K562 (cell line): Measurements from ENCODE around the gene RELA. TPM values are rescaled to one million over a fixed set of nuclear protein-coding genes. Genes with fewer than 3 reads are reported as not detected.

ENCODE experiments used
- ATF7 ChIP-seq: fragments of 450-650 bp; IDR thresholded peaks from 2 replicates; pipeline ENCODE4 v1.7.1; 2014; ENCODE audit warnings: mild to moderate bottlenecking, moderate library complexity
- BCL6 ChIP-seq: fragments of 250-450 bp; sonication (Bioruptor Pico); IDR thresholded peaks from 2 replicates; pipeline ENCODE4 v1.4.0; 2020
- E2F3 ChIP-seq: fragments of 250-450 bp; sonication (Bioruptor Pico); IDR thresholded peaks from 2 replicates; pipeline ENCODE4 v1.4.0; 2020; ENCODE audit warnings: mild to moderate bottlenecking
- ELF2 ChIP-seq: fragments of 250-450 bp; sonication (Bioruptor Pico); IDR thresholded peaks from 2 replicates; pipeline ENCODE4 v1.5.0; 2021; ENCODE audit warnings: mild to moderate bottlenecking
- NCOA2 ChIP-seq, 2 experiments: fragments of 450-650 bp; IDR thresholded peaks; 2 replicates each; pipeline ENCODE4 v1.6.1; 2018; ENCODE audit warnings: mild to moderate bottlenecking in 2 of 2, moderate library complexity in 1 of 2; ENCODE audit not compliant: partially characterized antibody in 2 of 2
- PHB ChIP-seq: fragments of 250-450 bp; sonication (Bioruptor Pico); IDR thresholded peaks from 2 replicates; pipeline ENCODE4 v1.5.0; 2021
- POLR2B ChIP-seq: fragments of 450-650 bp; IDR thresholded peaks from 2 replicates; pipeline ENCODE4 v1.6.1; 2018; ENCODE audit warnings: low read depth; ENCODE audit not compliant: partially characterized antibody
- POLR2H ChIP-seq: IDR thresholded peaks from 2 replicates; pipeline ENCODE4 v1.6.1; 2016; ENCODE audit warnings: missing genetic modification characterization, low read depth, mild to moderate bottlenecking, control low read depth, missing compliant biosample characterization, moderate library complexity
- RB1 ChIP-seq: fragments of 450-650 bp; IDR thresholded peaks from 2 replicates; pipeline ENCODE4 v1.6.1; 2017; ENCODE audit warnings: low read depth, mild to moderate bottlenecking
- SETDB1 ChIP-seq: IDR thresholded peaks from one replicate; pipeline ENCODE4 v1.6.1; 2012; ENCODE audit warnings: low read length, control low read depth, inconsistent platforms
- SPI1 ChIP-seq: IDR thresholded peaks from 2 replicates; pipeline ENCODE4 v1.6.1; 2011; ENCODE audit warnings: low read depth, low read length, control low read depth, borderline replicate concordance
- ZNF184 ChIP-seq: sonication (generic); formaldehyde crosslinking; IDR thresholded peaks from 2 replicates; pipeline ENCODE4 v1.5.0; 2020; ENCODE audit warnings: missing genetic modification reagents
- ZNF253 ChIP-seq: fragments of 250-450 bp; sonication (Bioruptor Pico); conservative IDR thresholded peaks from 2 replicates; pipeline ENCODE4 v1.6.1; 2021; ENCODE audit warnings: mild to moderate bottlenecking
- ZNF263 ChIP-seq: sonication (generic); formaldehyde crosslinking; IDR thresholded peaks from 2 replicates; pipeline ENCODE4 v1.8.0; 2022; ENCODE audit warnings: mild to moderate bottlenecking, missing genetic modification reagents, borderline replicate concordance
- ZNF3 ChIP-seq: fragments of 250-450 bp; sonication (Bioruptor Pico); IDR thresholded peaks from 2 replicates; pipeline ENCODE4 v1.5.0; 2021; ENCODE audit warnings: mild to moderate bottlenecking, moderate library complexity
- polyA plus RNA-seq, 8 experiments: library from polyadenylated mRNA; depleted of rRNA in 4 of 8; stranded (reverse) in 5 of 8; unstranded in 3 of 8; fragments of >200 nt; fragmentation: Nextera tagmentation in 2 of 8; fragmentation: Illumina TruSeq in 1 of 8; extraction: Ambion mirVana in 2 of 8; extraction: Trizol in 1 of 8; gene quantifications; 2 replicates each; pipeline versions ENCODE4 v1.2.1 to v1.2.3, GENCODE V29; 2011 to 2014; ENCODE audit warnings: inconsistent platforms in 1 of 8, missing spikeins in 1 of 8
- total RNA-seq, 7 experiments: library from RNA; depleted of rRNA in 6 of 7; stranded (reverse); fragments of >200 nt in 6 of 7; fragmentation: Illumina TruSeq in 2 of 7; extraction: Trizol in 2 of 7; gene quantifications; 2 replicates each; pipeline versions ENCODE4 v1.2.1 to v1.2.3, GENCODE V29; 2011 to 2021; ENCODE audit warnings: low replicate concordance in 1 of 7
- TF ChIP-seq, protein P1 (sequence below), 2 experiments: fragments of 450-650 bp; formaldehyde crosslinking in 1 of 2; IDR thresholded peaks; 2 replicates each; pipeline versions ENCODE4 v1.4.0 to v1.6.1; 2014 to 2020; ENCODE audit warnings: mild to moderate bottlenecking in 2 of 2, borderline replicate concordance in 1 of 2, low read depth in 1 of 2
- TF ChIP-seq, protein P2 (sequence below): fragments of 450-650 bp; formaldehyde crosslinking; IDR thresholded peaks from 2 replicates; pipeline ENCODE4 v1.4.0; 2022; ENCODE audit warnings: missing genetic modification characterization
- TF ChIP-seq, protein P3 (sequence below): sonication (generic); formaldehyde crosslinking; IDR thresholded peaks from 2 replicates; pipeline ENCODE4 v1.8.0; 2023; ENCODE audit warnings: mild to moderate bottlenecking, missing genetic modification reagents

The RELA gene
- total and polyA plus RNA-seq, 9 of the 15 experiments (the other 6 are each of a cell fraction or from before 2014, with no cell fraction given): 6.0 to 67.4 (median 20.6) TPM

DNA sequence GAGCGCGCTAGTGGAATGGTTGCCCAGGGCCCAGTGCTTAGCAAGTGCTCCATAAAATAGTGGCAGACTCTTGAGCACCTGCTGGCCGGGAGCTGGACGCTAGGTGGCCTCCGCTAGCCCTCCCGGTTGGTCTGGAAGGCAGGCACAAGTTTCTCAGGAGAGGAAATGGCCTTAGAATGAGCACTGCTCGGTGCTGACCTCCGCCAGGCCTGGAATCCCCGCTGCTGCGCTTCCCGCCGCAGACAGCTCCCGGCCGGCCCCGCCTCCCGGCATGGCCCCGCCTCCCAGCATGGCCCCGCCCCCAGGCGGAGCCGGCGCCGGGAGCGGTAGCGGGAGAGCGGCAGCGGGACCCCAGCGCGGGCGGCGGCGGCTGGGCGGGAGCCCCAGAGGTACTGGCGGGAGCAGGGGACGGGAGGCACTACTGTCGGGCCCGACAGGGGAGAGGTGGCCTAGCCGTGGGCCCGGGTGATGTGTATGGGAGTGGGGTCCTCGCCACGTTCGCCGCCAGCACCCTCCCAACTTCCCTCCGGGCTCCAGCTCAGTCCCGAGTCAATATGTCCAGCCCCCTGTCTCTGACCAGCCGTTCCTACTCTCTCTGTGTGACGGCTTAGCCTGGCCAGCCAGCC lies 24.8 kb downstream of the RELA start, which contains the start of gene SIPA1 (continued):
- TF ChIP-seq, protein P1, sequence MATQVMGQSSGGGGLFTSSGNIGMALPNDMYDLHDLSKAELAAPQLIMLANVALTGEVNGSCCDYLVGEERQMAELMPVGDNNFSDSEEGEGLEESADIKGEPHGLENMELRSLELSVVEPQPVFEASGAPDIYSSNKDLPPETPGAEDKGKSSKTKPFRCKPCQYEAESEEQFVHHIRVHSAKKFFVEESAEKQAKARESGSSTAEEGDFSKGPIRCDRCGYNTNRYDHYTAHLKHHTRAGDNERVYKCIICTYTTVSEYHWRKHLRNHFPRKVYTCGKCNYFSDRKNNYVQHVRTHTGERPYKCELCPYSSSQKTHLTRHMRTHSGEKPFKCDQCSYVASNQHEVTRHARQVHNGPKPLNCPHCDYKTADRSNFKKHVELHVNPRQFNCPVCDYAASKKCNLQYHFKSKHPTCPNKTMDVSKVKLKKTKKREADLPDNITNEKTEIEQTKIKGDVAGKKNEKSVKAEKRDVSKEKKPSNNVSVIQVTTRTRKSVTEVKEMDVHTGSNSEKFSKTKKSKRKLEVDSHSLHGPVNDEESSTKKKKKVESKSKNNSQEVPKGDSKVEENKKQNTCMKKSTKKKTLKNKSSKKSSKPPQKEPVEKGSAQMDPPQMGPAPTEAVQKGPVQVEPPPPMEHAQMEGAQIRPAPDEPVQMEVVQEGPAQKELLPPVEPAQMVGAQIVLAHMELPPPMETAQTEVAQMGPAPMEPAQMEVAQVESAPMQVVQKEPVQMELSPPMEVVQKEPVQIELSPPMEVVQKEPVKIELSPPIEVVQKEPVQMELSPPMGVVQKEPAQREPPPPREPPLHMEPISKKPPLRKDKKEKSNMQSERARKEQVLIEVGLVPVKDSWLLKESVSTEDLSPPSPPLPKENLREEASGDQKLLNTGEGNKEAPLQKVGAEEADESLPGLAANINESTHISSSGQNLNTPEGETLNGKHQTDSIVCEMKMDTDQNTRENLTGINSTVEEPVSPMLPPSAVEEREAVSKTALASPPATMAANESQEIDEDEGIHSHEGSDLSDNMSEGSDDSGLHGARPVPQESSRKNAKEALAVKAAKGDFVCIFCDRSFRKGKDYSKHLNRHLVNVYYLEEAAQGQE (IDR thresholded peaks at IDR 0.05; ENCODE audit: borderline replicate concordance): peak; percentile 46; the same call in 1 of the 2 replicates
- TF ChIP-seq, protein P1 (CRISPR knock-in tag; IDR thresholded peaks at IDR 0.05; ENCODE audit: low read depth): peak; percentile 77; the same call in 1 of the 2 replicates
- TF ChIP-seq BCL6 (CRISPR knock-in tag) (no peak), ZNF253 (no peak), SPI1 (peak; percentile 47; the same call in 1 of the 2 replicates), POLR2B (peak; percentile 71), NCOA2 (IDR thresholded peaks at IDR 0.05; ENCODE audit: partially characterized antibody in 2 of 2) (no peak), POLR2H (peak; percentile 57), ZNF184 (CRISPR knock-in tag) (no peak), RB1 (peak; percentile 75), E2F3 (CRISPR knock-in tag) (peak; percentile 35; the same call in 1 of the 2 replicates), ZNF3 (no peak), ELF2 (CRISPR knock-in tag) (0 out of 2 replicates have a peak, but pooled peaks have one; percentile 3), PHB (CRISPR knock-in tag) (peak; percentile 66; the same call in 1 of the 2 replicates), ZNF263 (CRISPR knock-in tag) (peak; percentile 72; the same call in 1 of the 2 replicates), ATF7 (peak; percentile 45; the same call in 1 of the 2 replicates), SETDB1 (peak; percentile 57)
- TF ChIP-seq, protein P2, sequence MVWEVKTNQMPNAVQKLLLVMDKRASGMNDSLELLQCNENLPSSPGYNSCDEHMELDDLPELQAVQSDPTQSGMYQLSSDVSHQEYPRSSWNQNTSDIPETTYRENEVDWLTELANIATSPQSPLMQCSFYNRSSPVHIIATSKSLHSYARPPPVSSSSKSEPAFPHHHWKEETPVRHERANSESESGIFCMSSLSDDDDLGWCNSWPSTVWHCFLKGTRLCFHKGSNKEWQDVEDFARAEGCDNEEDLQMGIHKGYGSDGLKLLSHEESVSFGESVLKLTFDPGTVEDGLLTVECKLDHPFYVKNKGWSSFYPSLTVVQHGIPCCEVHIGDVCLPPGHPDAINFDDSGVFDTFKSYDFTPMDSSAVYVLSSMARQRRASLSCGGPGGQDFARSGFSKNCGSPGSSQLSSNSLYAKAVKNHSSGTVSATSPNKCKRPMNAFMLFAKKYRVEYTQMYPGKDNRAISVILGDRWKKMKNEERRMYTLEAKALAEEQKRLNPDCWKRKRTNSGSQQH (CRISPR knock-in tag): no peak
- TF ChIP-seq, protein P3, sequence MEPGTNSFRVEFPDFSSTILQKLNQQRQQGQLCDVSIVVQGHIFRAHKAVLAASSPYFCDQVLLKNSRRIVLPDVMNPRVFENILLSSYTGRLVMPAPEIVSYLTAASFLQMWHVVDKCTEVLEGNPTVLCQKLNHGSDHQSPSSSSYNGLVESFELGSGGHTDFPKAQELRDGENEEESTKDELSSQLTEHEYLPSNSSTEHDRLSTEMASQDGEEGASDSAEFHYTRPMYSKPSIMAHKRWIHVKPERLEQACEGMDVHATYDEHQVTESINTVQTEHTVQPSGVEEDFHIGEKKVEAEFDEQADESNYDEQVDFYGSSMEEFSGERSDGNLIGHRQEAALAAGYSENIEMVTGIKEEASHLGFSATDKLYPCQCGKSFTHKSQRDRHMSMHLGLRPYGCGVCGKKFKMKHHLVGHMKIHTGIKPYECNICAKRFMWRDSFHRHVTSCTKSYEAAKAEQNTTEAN (CRISPR knock-in tag): no peak
